ENCODE results near the gene MAP4K3.

DNA sequence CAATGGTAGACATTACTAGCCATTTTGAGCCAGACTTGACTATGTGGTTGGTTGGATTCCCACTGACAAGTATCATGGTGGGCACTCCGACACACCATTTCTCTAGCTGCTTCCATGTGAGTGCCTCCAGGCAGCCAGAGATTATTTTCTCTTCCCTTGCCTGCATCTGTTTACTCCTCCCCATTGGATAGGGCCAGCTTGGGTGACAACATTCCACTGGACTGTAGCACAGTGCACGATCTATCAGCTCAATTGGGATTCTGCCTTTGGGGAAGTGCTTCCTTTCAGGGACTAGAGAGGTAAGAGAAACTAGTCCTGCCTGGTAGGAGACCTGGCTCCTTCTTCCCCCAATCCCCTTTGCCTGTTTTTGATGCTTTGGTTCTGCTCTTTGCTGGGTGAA, 49.0 kb upstream of the MAP4K3 start:
- TF ChIP-seq, protein P1, sequence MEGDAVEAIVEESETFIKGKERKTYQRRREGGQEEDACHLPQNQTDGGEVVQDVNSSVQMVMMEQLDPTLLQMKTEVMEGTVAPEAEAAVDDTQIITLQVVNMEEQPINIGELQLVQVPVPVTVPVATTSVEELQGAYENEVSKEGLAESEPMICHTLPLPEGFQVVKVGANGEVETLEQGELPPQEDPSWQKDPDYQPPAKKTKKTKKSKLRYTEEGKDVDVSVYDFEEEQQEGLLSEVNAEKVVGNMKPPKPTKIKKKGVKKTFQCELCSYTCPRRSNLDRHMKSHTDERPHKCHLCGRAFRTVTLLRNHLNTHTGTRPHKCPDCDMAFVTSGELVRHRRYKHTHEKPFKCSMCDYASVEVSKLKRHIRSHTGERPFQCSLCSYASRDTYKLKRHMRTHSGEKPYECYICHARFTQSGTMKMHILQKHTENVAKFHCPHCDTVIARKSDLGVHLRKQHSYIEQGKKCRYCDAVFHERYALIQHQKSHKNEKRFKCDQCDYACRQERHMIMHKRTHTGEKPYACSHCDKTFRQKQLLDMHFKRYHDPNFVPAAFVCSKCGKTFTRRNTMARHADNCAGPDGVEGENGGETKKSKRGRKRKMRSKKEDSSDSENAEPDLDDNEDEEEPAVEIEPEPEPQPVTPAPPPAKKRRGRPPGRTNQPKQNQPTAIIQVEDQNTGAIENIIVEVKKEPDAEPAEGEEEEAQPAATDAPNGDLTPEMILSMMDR (IDR thresholded peaks at IDR 0.05 in 4 of 5, conservative IDR thresholded peaks at IDR 0.05 in 1 of 5) = no peak
- TF ChIP-seq POLR2A (IDR thresholded peaks at IDR 0.05) = no peak
